GM18526 (cell line): Measurements from ENCODE around the gene SYTL3.

Experiments used
- POLR2A ChIP-seq: IDR thresholded peaks from 3 replicates; pipeline ENCODE4 v1.6.1; 2011; ENCODE audit not compliant: insufficient read length; ENCODE audit errors: extremely low read depth

The SYTL3 gene

DNA sequence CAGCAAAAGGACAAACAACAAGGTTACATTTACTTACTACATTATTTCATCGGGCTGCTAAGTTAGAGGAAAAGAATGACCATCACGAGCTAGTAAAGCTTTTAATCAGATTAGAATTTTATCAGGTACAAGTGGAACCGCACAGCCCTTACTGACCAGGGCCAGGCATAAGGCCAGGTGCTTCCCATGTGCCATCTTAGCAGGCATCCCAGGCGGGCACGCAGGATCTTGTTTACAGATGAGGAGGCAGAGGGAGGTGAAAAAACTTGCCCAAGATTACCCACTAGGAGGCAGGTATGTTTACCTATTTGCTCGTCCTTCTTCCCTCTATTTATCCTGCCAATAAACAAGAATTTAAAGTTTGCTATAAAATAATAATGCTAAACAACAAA lies 158.6 kb downstream of the SYTL3 start:
- no peak for TF ChIP-seq POLR2A

DNA sequence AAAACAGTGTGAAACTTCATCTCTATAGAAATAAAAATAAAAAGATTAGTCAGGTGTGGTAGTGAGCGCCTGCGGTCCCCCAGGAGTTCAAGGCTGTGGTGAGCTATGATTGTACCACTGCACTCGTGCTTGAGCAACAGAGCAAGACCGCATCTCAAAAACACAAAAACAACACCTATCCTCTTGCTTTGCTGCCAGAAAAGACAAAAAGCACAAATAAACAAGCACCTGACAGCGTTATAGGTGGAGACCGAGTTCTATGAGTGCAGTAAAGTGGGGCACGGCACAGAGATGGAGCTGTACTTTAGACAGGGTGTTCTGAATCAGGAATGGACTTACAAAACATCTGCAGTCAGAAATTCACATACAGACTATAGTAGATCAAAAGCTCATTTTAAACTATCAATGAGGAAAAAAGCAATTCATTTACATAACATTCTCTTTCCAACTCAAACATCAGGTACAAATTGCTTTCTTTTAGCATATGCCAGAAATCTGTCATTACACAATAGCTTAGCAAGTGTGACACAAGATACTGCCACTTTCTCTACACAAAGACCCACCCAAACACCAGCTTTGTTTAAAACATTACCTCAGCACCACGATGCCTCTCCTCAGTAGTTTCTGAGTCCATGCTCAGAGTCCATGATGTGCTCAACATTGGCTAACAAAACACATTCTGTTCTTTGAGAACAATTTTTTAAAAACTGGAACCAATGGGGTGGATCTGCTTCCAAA lies 159.3 kb downstream of the SYTL3 start:
- no peak for TF ChIP-seq POLR2A

DNA sequence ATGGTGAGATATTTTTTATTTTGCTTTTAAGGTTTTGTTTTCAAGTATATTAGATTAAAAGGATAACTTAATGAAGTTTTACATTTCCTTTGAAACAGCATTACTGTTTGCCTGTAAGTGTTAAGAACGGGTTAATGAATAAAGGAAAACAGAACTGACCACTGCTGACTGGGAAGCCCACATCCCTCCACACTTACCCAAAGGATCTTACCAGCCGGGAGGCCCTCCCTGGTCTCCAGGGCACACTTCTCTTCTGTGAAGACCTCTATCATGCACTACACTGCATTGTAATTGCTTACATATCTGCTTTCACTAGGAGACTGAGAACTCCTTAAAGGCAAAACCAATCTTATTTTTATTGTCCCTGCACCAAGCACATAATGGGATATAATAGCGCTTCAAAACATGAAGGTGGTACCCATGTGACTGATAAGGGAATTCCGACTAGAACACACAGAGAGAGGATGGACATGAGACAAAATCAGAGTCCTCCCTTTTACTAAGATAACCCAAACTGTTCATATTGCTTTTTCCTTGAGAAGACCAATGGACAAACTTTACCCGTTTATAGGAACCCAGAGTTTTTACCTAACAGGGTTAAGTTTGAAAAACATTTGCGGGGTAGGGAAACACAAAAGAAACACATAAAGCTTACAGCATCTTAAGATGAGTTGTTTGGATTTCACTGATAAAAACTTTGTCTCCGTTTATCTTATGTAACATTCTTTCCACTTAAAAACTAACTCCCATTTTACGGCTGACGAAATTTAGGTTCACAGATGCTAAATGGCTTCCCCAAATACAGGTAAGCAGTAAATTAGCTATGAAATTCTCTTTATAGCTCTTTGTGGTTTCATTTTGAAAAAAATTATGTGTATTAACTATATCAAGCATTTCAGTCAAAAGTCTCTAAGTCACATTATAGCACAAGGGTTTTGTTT lies 160.6 kb downstream of the SYTL3 start:
- TF ChIP-seq POLR2A = no peak

DNA sequence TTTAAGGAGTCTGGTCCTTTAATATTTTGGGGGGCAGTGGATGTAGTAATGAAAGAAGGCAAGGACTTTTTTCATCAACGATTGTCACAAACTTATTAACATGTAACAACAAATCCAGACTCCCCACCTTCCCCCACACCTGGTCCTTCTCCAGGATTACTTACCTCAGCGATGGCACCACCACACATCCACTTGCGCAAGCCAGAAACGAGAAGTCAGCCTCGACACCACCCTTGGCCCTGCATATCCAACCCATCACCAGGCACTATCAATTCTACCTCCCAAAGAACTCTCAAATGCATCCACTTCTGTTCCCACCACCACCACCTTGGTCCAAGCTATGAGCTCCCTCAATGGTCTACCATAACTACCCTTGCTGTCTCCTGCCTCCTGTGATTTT lies 162.8 kb downstream of the SYTL3 start:
- no peak for TF ChIP-seq POLR2A

GRCh38 chr6:158813032-158813431 lies 163.2 kb downstream of the SYTL3 start:
- no peak for TF ChIP-seq POLR2A
